A549 (cell line): ENCODE results near the gene MYO15A. TPM values are rescaled to one million over a fixed set of nuclear protein-coding genes. Genes with fewer than 3 reads are reported as not detected.

ENCODE experiments used
- ATAC-seq, 2 experiments: fragments of 200-7000 bp in 1 of 2; fragments of >200 bp in 1 of 2; cut with Nextera tagmentation in 1 of 2; cut with Tn5 transposase in 1 of 2; 3 replicates each; pipeline versions ENCODE4 v1.8.0 to v1.9.1; 2018 to 2020; ENCODE audit warnings: mild to moderate bottlenecking in 1 of 2, moderate library complexity in 1 of 2
- CTCF ChIA-PET: fragments of 300-600 bp; sonication (Branson Sonifier 250); formaldehyde crosslinking; extraction: SDS; loops from one replicate; lab custom pipeline; 2021; ENCODE audit warnings: antibody characterized with exemption, inconsistent platforms; lab: Yijun Ruan, JAX
- POLR2A ChIA-PET: fragments of 350-600 bp; formaldehyde crosslinking; extraction: SDS; loops from one replicate; lab custom pipeline; 2021; ENCODE audit warnings: antibody characterized with exemption, inconsistent platforms; lab: Yijun Ruan, JAX
- DNase-seq, 2 experiments: peaks; one replicate each; pipeline versions ENCODE4 v3.0.0 to v3.0.0-alpha.2; 2011 to 2016; ENCODE audit warnings: low read depth in 1 of 2, low spot score in 1 of 2
- FAIRE-seq: peaks from 2 replicates; lab custom pipeline; 2011; peaks lifted over from hg19 to GRCh38; lab: Jason Lieb, UNC
- H3K27ac ChIP-seq, 2 experiments: fragments of >200 bp; sonication (Bioruptor Twin); formaldehyde crosslinking; 3 replicates each; pipeline ENCODE4 v1.5.1; 2016 to 2017
- H3K4me1 ChIP-seq: fragments of >200 bp; sonication (Bioruptor Twin); formaldehyde crosslinking; 3 replicates; pipeline ENCODE4 v1.6.1; 2016
- H3K4me2 ChIP-seq: fragments of >200 bp; sonication (Bioruptor Twin); formaldehyde crosslinking; 3 replicates; pipeline ENCODE4 v1.6.1; 2016
- H3K4me3 ChIP-seq: fragments of >200 bp; sonication (Bioruptor Twin); formaldehyde crosslinking; 3 replicates; pipeline ENCODE4 v1.5.1; 2016
- H3K9me3 ChIP-seq: fragments of >200 bp; sonication (Bioruptor Twin); formaldehyde crosslinking; 3 replicates; pipeline ENCODE4 v1.6.1; 2016
- CHD2 ChIP-seq: fragments of 150-350 bp; IDR thresholded peaks from 2 replicates; pipeline ENCODE4 v1.6.1; 2014; ENCODE audit warnings: low read length; ENCODE audit not compliant: partially characterized antibody
- GATA3 ChIP-seq: IDR thresholded peaks from 2 replicates; pipeline ENCODE4 v1.6.1; 2012; ENCODE audit warnings: borderline replicate concordance
- HEYL ChIP-seq: fragments of 250-450 bp; sonication (Bioruptor Pico); IDR thresholded peaks from 2 replicates; pipeline ENCODE4 v1.8.0; 2021; ENCODE audit warnings: mild to moderate bottlenecking, moderate library complexity
- HOXB13 ChIP-seq: fragments of 250-450 bp; sonication (Bioruptor Pico); IDR thresholded peaks from 2 replicates; pipeline ENCODE4 v1.5.0; 2020; ENCODE audit warnings: low read depth, mild to moderate bottlenecking, moderate library complexity
- KDM1A ChIP-seq: fragments of 200-600 bp; sonication (generic); IDR thresholded peaks from 2 replicates; pipeline ENCODE4 v1.6.1; 2016; ENCODE audit warnings: low read depth, mild to moderate bottlenecking
- KDM5A ChIP-seq: fragments of 200-600 bp; sonication (generic); IDR thresholded peaks from 2 replicates; pipeline ENCODE4 v1.6.1; 2016; ENCODE audit warnings: antibody characterized with exemption, mild to moderate bottlenecking
- MYC ChIP-seq: IDR thresholded peaks from 2 replicates; pipeline ENCODE4 v1.6.1; 2012; ENCODE audit warnings: mild to moderate bottlenecking, inconsistent platforms, low read length, improper control_type of control experiment, borderline replicate concordance
- NR3C1 ChIP-seq: fragments of >200 bp; sonication (Bioruptor Twin); formaldehyde crosslinking; IDR thresholded peaks from 3 replicates; pipeline ENCODE4 v1.6.1; 2017
- POLR2A ChIP-seq: IDR thresholded peaks from 2 replicates; pipeline ENCODE4 v1.6.1; 2012; ENCODE audit warnings: mild to moderate bottlenecking, low read length
- POLR2AphosphoS2 ChIP-seq: conservative IDR thresholded peaks from 2 replicates; pipeline ENCODE4 v1.6.1; 2012; ENCODE audit warnings: low read length, improper control_type of control experiment, inconsistent platforms
- RNF2 ChIP-seq: fragments of 200-600 bp; sonication (generic); IDR thresholded peaks from 2 replicates; pipeline ENCODE4 v1.6.1; 2016; ENCODE audit warnings: low read depth, mild to moderate bottlenecking, antibody characterized with exemption, moderate library complexity, borderline replicate concordance
- ZNF302 ChIP-seq: fragments of 250-450 bp; sonication (Bioruptor Pico); IDR thresholded peaks from 2 replicates; pipeline ENCODE4 v1.9.0; 2021; ENCODE audit warnings: inconsistent platforms, mild to moderate bottlenecking, moderate library complexity
- ZSCAN20 ChIP-seq: fragments of 250-450 bp; sonication (Bioruptor Pico); IDR thresholded peaks from 2 replicates; pipeline ENCODE4 v1.8.0; 2022; ENCODE audit warnings: mild to moderate bottlenecking, moderate library complexity
- WGBS: methylation state at CpG from one replicate; pipeline ENCODE4 v1.1.6; 2017; ENCODE audit errors: missing lambda C conversion rate; 5-methylcytosine and 5-hydroxymethylcytosine counted together
- polyA plus RNA-seq, 4 experiments: library from polyadenylated mRNA; depleted of rRNA in 3 of 4; stranded (reverse); fragments of >200 nt; fragmentation: RNase III in 1 of 4; extraction: RNeasy Plus Mini Kit Qiagen cat#74134 plus additional on column Dnase treatment in 1 of 4; gene quantifications; 2 replicates in 3 of 4; 3 replicates in 1 of 4; pipeline ENCODE4 v1.2.3, GENCODE V29; 2011 to 2017
- TF ChIP-seq, protein P1 (sequence below): IDR thresholded peaks from 2 replicates; pipeline ENCODE4 v1.6.1; 2012; ENCODE audit warnings: low read depth, borderline replicate concordance
- TF ChIP-seq, protein P2 (sequence below): IDR thresholded peaks from 2 replicates; pipeline ENCODE4 v1.6.1; 2012
- TF ChIP-seq, protein P3 (sequence below): fragments of 250-450 bp; sonication (Bioruptor Pico); IDR thresholded peaks from 2 replicates; pipeline ENCODE4 v1.5.0; 2020; ENCODE audit warnings: low read depth, mild to moderate bottlenecking, moderate library complexity
- TF ChIP-seq, protein P4 (sequence below): fragments of >200 bp; sonication (Bioruptor Twin); formaldehyde crosslinking; IDR thresholded peaks from 2 replicates; pipeline ENCODE4 v1.6.1; 2016
- TF ChIP-seq, protein P5 (sequence below): fragments of >200 bp; sonication (Bioruptor Twin); formaldehyde crosslinking; IDR thresholded peaks from 3 replicates; pipeline ENCODE4 v1.5.1; 2016
- TF ChIP-seq, protein P6 (sequence below): IDR thresholded peaks from 2 replicates; pipeline ENCODE4 v1.6.1; 2012

Gene MYO15A
- polyA plus RNA-seq, 2 of the 4 experiments (the other 2 are of a cell fraction): 0.22 to 0.26 TPM

DNA sequence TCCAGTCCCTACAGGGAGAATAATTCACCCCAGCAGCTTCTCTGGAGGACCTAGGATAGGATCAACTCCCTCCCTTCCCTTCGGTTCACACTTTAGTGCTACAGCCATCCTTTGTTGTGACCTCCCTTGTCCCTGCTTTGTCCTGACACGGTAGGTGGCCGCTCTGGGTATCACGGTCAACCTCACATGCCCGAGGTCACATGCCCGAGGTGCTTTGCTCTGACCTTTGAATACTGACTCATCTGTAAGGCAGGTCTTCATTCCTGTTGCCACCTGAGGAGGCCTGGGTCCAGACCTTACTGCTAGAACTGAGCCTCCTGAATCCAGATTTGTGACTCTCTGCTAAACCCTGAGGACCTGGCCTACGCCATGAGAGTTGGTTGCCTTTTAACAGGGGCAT is 94.8 kb downstream of the MYO15A start:
- DNase-seq: no peak
- H3K27ac ChIP-seq: 0 out of 6 replicates have a peak overlapping the region, but pooled peaks of 1 of the 2 experiments have one; percentile 6
- ChIA-PET CTCF (interaction anchor here (0.6 to 13.0 kb wide), 9 partner anchors 12 to 587 kb away, joined by 3 to 106 read pairs (median 3); no protein-coding TSS in a partner anchor), POLR2A (interaction anchor here (1.3 kb wide), 1 partner anchor 20 kb away, joined by 5 read pairs; the partner anchor contains the start of gene ALKBH5)
- TF ChIP-seq, protein P1, sequence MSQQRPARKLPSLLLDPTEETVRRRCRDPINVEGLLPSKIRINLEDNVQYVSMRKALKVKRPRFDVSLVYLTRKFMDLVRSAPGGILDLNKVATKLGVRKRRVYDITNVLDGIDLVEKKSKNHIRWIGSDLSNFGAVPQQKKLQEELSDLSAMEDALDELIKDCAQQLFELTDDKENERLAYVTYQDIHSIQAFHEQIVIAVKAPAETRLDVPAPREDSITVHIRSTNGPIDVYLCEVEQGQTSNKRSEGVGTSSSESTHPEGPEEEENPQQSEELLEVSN: no peak
- no peaks in the 10 kb centered on the region for H3K9me3 ChIP-seq
- peaks cover 14% of the 10 kb centered on the region for H3K4me1 ChIP-seq
- WGBS: 65% methylated on average over 7 of the region's 7 CpGs
- peak in 1 of 2 experiments; percentile 50; a peak in 2 of 6 replicates for ATAC-seq
- no peak overlapping the region; the same call in 2 of the 3 replicates for H3K4me2 ChIP-seq
- H3K4me3 ChIP-seq: no peak overlapping the region
- peak; percentile 59 for FAIRE-seq

DNA sequence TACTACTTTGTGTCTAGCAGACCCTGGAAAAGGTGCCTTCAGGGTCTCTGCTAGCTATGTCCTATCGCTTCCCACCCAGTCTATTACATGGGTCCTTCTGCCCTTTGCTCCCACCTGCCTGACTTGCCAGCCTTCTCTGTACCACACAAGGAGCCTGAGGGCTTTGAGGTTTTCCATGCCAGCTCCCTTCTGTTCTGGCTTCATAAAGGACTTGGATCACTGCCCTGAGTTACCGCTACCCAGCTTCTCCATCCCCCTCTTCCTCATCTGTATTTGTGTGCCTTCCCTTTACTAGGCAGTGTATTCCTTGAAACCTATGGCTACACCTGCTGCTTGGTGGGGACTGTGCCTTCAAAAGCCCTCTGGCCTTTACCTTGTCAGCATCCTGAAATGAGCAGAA is 97.3 kb downstream of the MYO15A start:
- TF ChIP-seq RNF2 (no peak), ZNF302 (CRISPR knock-in tag) (no peak), GATA3 (no peak), CHD2 (no peak), POLR2A (no peak), HOXB13 (CRISPR knock-in tag) (no peak), NR3C1 (no peak), ZSCAN20 (CRISPR knock-in tag) (no peak), KDM5A (no peak), MYC (no peak), POLR2AphosphoS2 (no peak)
- TF ChIP-seq, protein P2, sequence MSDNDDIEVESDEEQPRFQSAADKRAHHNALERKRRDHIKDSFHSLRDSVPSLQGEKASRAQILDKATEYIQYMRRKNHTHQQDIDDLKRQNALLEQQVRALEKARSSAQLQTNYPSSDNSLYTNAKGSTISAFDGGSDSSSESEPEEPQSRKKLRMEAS: no peak
- TF ChIP-seq, protein P3, sequence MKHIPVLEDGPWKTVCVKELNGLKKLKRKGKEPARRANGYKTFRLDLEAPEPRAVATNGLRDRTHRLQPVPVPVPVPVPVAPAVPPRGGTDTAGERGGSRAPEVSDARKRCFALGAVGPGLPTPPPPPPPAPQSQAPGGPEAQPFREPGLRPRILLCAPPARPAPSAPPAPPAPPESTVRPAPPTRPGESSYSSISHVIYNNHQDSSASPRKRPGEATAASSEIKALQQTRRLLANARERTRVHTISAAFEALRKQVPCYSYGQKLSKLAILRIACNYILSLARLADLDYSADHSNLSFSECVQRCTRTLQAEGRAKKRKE (CRISPR knock-in tag): no peak
- TF ChIP-seq, protein P4, sequence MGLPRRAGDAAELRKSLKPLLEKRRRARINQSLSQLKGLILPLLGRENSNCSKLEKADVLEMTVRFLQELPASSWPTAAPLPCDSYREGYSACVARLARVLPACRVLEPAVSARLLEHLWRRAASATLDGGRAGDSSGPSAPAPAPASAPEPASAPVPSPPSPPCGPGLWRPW: no peak
- TF ChIP-seq, protein P5, sequence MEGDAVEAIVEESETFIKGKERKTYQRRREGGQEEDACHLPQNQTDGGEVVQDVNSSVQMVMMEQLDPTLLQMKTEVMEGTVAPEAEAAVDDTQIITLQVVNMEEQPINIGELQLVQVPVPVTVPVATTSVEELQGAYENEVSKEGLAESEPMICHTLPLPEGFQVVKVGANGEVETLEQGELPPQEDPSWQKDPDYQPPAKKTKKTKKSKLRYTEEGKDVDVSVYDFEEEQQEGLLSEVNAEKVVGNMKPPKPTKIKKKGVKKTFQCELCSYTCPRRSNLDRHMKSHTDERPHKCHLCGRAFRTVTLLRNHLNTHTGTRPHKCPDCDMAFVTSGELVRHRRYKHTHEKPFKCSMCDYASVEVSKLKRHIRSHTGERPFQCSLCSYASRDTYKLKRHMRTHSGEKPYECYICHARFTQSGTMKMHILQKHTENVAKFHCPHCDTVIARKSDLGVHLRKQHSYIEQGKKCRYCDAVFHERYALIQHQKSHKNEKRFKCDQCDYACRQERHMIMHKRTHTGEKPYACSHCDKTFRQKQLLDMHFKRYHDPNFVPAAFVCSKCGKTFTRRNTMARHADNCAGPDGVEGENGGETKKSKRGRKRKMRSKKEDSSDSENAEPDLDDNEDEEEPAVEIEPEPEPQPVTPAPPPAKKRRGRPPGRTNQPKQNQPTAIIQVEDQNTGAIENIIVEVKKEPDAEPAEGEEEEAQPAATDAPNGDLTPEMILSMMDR: no peak
- TF ChIP-seq, protein P6, sequence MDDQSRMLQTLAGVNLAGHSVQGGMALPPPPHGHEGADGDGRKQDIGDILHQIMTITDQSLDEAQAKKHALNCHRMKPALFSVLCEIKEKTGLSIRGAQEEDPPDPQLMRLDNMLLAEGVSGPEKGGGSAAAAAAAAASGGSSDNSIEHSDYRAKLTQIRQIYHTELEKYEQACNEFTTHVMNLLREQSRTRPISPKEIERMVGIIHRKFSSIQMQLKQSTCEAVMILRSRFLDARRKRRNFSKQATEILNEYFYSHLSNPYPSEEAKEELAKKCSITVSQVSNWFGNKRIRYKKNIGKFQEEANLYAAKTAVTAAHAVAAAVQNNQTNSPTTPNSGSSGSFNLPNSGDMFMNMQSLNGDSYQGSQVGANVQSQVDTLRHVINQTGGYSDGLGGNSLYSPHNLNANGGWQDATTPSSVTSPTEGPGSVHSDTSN: no peak
- ChIA-PET CTCF (interaction anchor here (0.6 to 13.0 kb wide), 4 partner anchors 12 to 62 kb away, joined by 3 to 106 read pairs (median 6); no protein-coding TSS in a partner anchor), POLR2A (interaction anchor here (0.7 kb wide), 1 partner anchor 10 kb away, joined by 4 read pairs; no protein-coding TSS in a partner anchor)
- FAIRE-seq (no peak), DNase-seq (no peak), ATAC-seq (no peak)
- WGBS: 96% methylated on average over 2 of the region's 2 CpGs
- H3K9me3 ChIP-seq: no peaks in the 10 kb centered on the region
- H3K4me3 ChIP-seq: no peak overlapping the region
- H3K4me2 ChIP-seq: no peak overlapping the region
- H3K27ac ChIP-seq: no peak overlapping the region
- H3K4me1 ChIP-seq: peaks cover 14% of the 10 kb centered on the region

DNA sequence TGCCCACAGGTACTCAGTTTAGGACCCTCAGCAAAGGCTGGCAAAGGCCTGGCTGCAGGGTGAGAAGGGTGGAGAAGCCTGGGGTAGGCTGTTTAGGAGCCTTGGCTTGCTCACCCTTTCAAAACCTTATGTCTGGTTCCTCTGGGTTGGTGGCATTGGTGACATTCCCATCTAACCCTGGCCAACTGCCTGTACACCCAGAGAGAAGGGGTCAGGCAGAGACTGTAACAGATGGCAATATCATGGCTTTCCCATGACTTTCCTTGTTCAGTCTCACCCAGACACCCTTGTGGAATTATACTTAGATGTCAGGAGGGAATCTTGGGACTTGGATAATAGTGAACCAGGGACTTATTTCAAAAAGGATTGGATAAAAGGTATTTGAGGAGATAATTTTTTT is 98.4 kb downstream of the MYO15A start:
- TF ChIP-seq KDM1A (no peak), HEYL (CRISPR knock-in tag) (no peak)
- TF ChIP-seq, protein P3 (CRISPR knock-in tag): no peak
- H3K9me3 ChIP-seq: no peaks in the 10 kb centered on the region
- FAIRE-seq (no peak), ATAC-seq (no peak), DNase-seq (no peak)
- ChIA-PET POLR2A (no interaction called here), CTCF (interaction anchor here (1.5 to 13.0 kb wide), 3 partner anchors 11 to 19 kb away, joined by 3 to 106 read pairs (median 9); no protein-coding TSS in a partner anchor)
- no peak overlapping the region for H3K4me3 ChIP-seq
- no peak overlapping the region for H3K27ac ChIP-seq
- H3K4me1 ChIP-seq: peaks cover 14% of the 10 kb centered on the region
- H3K4me2 ChIP-seq: no peak overlapping the region
